ENCODE data around the gene C19orf81.

DNA sequence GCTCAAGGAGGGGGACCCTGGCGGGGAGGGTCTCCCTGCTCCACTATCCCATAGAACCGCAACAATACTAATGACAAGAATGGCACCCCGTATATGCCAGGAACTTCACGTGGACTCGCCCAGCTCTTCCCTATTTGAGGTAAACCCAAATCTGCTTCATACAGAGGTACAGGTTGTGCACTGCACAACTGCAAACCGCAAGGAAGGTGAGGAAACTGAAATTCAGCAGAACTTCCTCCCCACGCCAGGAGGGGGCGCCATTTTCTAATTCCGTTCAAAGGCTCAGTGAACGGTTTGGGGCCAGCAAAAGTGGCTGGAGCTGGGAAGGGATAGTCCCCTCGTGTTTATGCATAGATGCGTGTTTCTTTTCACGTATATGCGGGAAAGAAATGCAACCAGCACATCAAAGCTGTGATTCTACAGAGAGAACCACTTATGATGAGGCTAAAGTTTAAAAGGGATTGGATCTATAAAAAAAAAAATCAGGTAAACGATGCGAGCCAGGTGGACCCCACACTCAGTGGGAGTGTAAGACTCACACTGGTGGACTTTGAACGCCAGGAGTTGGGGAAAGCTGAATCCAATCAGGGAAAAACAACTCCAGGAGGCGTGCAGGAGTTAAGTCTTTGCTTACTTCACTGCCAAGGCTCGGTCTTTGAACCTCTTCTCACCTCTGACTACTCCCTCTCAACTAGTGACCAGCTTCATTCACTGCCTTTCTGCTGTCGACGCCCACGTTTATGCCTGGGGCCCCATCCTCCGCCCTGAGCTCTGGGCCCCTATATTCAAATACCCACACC is 20.3 kb downstream of the C19orf81 start:
- TF ChIP-seq CTCF (IDR thresholded peaks at IDR 0.05 in 4 of 5, conservative IDR thresholded peaks at IDR 0.05 in 1 of 5) = peak in 4 of 5 experiments; percentile 25 to 56 (median 34)
- TF ChIP-seq POLR2A (IDR thresholded peaks at IDR 0.05) = no peak
